Activated CD8-positive, alpha-beta memory T cell treated with anti-CD3 and anti-CD28 coated beads, Interleukin-2, amount 50 U/mL, for 4 hours (primary cell): ENCODE measurements around the gene DHCR24.

ENCODE experiments used
- DNase-seq: peaks from one replicate; pipeline ENCODE4 v3.0.0-alpha.2; 2020

DHCR24 gene

GRCh38 chr1:54844564-54844963, 42.4 kb downstream of the DHCR24 start:
- DNase-seq, result no peak

- DNase-seq, result no peak
Measured at GRCh38 chr1:54843449-54843848, 43.5 kb downstream of the DHCR24 start.

GRCh38 chr1:54842963-54843362, 44.0 kb downstream of the DHCR24 start:
- no peak for DNase-seq

GRCh38 chr1:54842206-54842915, 44.6 kb downstream of the DHCR24 start:
- DNase-seq, result no peak

GRCh38 chr1:54839824-54840223, 47.2 kb downstream of the DHCR24 start:
- no peak for DNase-seq

- DNase-seq, result no peak
Measured at GRCh38 chr1:54838565-54839180, 48.3 kb downstream of the DHCR24 start.

GRCh38 chr1:54837002-54837853, 49.8 kb downstream of the DHCR24 start:
- DNase-seq, result no peak

GRCh38 chr1:54836594-54836993, 50.4 kb downstream of the DHCR24 start:
- DNase-seq, result no peak

- no peak for DNase-seq
Measured at GRCh38 chr1:54835970-54836369, 51.0 kb downstream of the DHCR24 start.

GRCh38 chr1:54835131-54835898, 51.7 kb downstream of the DHCR24 start:
- no peak for DNase-seq

GRCh38 chr1:54834007-54834541, 52.9 kb downstream of the DHCR24 start:
- no peak for DNase-seq

GRCh38 chr1:54833121-54833520, 53.9 kb downstream of the DHCR24 start:
- no peak for DNase-seq

- DNase-seq, result no peak
Measured at GRCh38 chr1:54826226-54826816, 60.7 kb downstream of the DHCR24 start.

- no peak for DNase-seq
Measured at GRCh38 chr1:54825696-54826095, 61.3 kb downstream of the DHCR24 start.

GRCh38 chr1:54823670-54824069, 63.3 kb downstream of the DHCR24 start:
- DNase-seq, result no peak

GRCh38 chr1:54819733-54820132, 67.3 kb downstream of the DHCR24 start:
- no peak for DNase-seq

GRCh38 chr1:54819195-54819536, 67.8 kb downstream of the DHCR24 start:
- no peak for DNase-seq

GRCh38 chr1:54818461-54819194, 68.4 kb downstream of the DHCR24 start:
- no peak for DNase-seq

- DNase-seq, result no peak
Measured at GRCh38 chr1:54816951-54817350, 70.0 kb downstream of the DHCR24 start.

- DNase-seq, result no peak
Measured at GRCh38 chr1:54816130-54816529, 70.9 kb downstream of the DHCR24 start.

- DNase-seq, result no peak
Measured at GRCh38 chr1:54815086-54815876, 71.7 kb downstream of the DHCR24 start.
